SK-N-SH treated with all-trans-retinoic acid at 6 μM for 48 hours (cell line): Measurements from ENCODE around the gene LUC7L3.
A peak's percentile ranks its signal among the peaks of the same experiment; 100 is the strongest.

Experiments used
- ATAC-seq: fragments of 200-7000 bp; cut with Tn5 transposase; 3 replicates; pipeline ENCODE4 v1.9.1; 2020; ENCODE audit warnings: mild to moderate bottlenecking, moderate library complexity
- ARNTL ChIP-seq: fragments of 450-650 bp; formaldehyde crosslinking; IDR thresholded peaks from 2 replicates; pipeline ENCODE4 v1.5.0; 2020; ENCODE audit warnings: low read depth, mild to moderate bottlenecking, moderate library complexity, borderline replicate concordance
- BACH2 ChIP-seq: fragments of 250-450 bp; sonication (Bioruptor Pico); IDR thresholded peaks from 2 replicates; pipeline ENCODE4 v1.9.0; 2021; ENCODE audit warnings: mild to moderate bottlenecking, borderline replicate concordance
- CSDC2 ChIP-seq: fragments of 250-450 bp; sonication (Bioruptor Pico); IDR thresholded peaks from 2 replicates; pipeline ENCODE4 v1.5.0; 2020; ENCODE audit warnings: mild to moderate bottlenecking, moderate library complexity
- ESRRG ChIP-seq: fragments of 250-450 bp; sonication (Bioruptor Pico); IDR thresholded peaks from 2 replicates; pipeline ENCODE4 v1.6.1; 2021; ENCODE audit warnings: mild to moderate bottlenecking
- ISL1 ChIP-seq: fragments of 250-450 bp; sonication (Bioruptor Pico); IDR thresholded peaks from 2 replicates; pipeline ENCODE4 v2.1.2; 2022; ENCODE audit warnings: mild to moderate bottlenecking, moderate library complexity
- POU6F1 ChIP-seq: fragments of 250-450 bp; sonication (Bioruptor Pico); IDR thresholded peaks from 2 replicates; pipeline ENCODE4 v1.8.0; 2021; ENCODE audit warnings: low read depth, mild to moderate bottlenecking, moderate library complexity, borderline replicate concordance
- PPARA ChIP-seq: fragments of 250-450 bp; sonication (Bioruptor Pico); IDR thresholded peaks from 2 replicates; pipeline ENCODE4 v1.5.0; 2020; ENCODE audit warnings: mild to moderate bottlenecking, borderline replicate concordance
- RARB ChIP-seq: fragments of 250-450 bp; sonication (Bioruptor Pico); IDR thresholded peaks from 2 replicates; pipeline ENCODE4 v1.8.0; 2021; ENCODE audit warnings: mild to moderate bottlenecking, moderate library complexity
- SNAI2 ChIP-seq: fragments of 250-450 bp; sonication (Bioruptor Pico); IDR thresholded peaks from 2 replicates; pipeline ENCODE4 v1.5.0; 2020; ENCODE audit warnings: mild to moderate bottlenecking, moderate library complexity
- TOX ChIP-seq: fragments of 250-450 bp; sonication (Bioruptor Pico); IDR thresholded peaks from 2 replicates; pipeline ENCODE4 v1.8.0; 2021; ENCODE audit warnings: mild to moderate bottlenecking, moderate library complexity, borderline replicate concordance
- TSHZ2 ChIP-seq: fragments of 250-450 bp; sonication (Bioruptor Pico); IDR thresholded peaks from 2 replicates; pipeline ENCODE4 v1.5.0; 2020; ENCODE audit warnings: mild to moderate bottlenecking, moderate library complexity
- ZC3H10 ChIP-seq: fragments of 250-450 bp; sonication (Bioruptor Pico); IDR thresholded peaks from 2 replicates; pipeline ENCODE4 v1.5.1; 2021; ENCODE audit warnings: mild to moderate bottlenecking, moderate library complexity
- ZFP3 ChIP-seq: fragments of 250-450 bp; sonication (Bioruptor Pico); IDR thresholded peaks from 2 replicates; pipeline ENCODE4 v1.5.0; 2020; ENCODE audit warnings: mild to moderate bottlenecking, moderate library complexity
- ZNF565 ChIP-seq: fragments of 450-650 bp; formaldehyde crosslinking; conservative IDR thresholded peaks from 2 replicates; pipeline ENCODE4 v1.5.0; 2020; ENCODE audit warnings: low read depth, mild to moderate bottlenecking, moderate library complexity
- ZNF70 ChIP-seq: fragments of 450-650 bp; formaldehyde crosslinking; IDR thresholded peaks from 2 replicates; pipeline ENCODE4 v1.5.0; 2020; ENCODE audit warnings: mild to moderate bottlenecking, moderate library complexity
- TF ChIP-seq, protein P1 (sequence below): fragments of 250-450 bp; sonication (Bioruptor Pico); IDR thresholded peaks from 2 replicates; pipeline ENCODE4 v1.8.0; 2020; ENCODE audit warnings: mild to moderate bottlenecking, moderate library complexity, borderline replicate concordance
- TF ChIP-seq, protein P2 (sequence below): fragments of 250-450 bp; sonication (Bioruptor Pico); IDR thresholded peaks from 2 replicates; pipeline ENCODE4 v1.5.1; 2020; ENCODE audit warnings: low read depth, mild to moderate bottlenecking, moderate library complexity

LUC7L3 gene

DNA sequence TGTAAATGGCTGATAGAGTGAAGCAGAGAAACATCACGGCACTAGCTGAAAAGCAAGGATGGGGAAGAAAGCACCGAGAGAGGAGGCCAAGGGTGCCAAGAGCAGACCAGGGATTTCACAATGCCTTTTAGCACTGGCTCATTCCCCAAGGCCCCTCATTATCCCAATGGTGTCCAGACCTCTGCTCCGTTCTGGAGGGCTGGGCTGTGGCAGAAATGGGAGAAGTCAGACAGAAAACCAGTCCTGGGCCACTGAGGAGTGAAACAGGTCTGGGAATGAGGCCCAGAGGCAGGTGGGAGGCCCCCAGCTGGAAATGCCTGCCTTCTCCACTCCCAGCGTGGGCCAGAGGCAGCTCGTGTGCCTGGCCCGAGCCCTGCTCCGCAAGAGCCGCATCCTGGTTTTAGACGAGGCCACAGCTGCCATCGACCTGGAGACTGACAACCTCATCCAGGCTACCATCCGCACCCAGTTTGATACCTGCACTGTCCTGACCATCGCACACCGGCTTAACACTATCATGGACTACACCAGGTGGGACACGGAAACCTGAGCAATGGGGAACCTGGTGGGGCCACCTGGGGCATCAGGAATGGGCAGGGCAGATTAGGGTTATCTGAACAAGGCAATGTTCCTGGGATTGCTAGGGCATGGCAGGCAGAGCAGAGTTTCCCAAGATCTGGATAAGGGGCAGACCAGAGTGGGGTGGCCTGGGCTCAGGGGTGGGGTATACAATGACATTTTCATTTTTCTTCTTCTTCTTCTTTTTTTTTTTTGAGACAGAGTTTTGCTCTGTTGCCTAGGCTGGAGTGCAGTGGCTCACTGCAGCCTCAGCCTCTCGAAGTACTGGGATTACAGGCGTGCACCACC is 32.0 kb upstream of the LUC7L3 start:
- peak; percentile 3; the same call in 1 of the 2 replicates for TF ChIP-seq SNAI2
- TF ChIP-seq, protein P1, sequence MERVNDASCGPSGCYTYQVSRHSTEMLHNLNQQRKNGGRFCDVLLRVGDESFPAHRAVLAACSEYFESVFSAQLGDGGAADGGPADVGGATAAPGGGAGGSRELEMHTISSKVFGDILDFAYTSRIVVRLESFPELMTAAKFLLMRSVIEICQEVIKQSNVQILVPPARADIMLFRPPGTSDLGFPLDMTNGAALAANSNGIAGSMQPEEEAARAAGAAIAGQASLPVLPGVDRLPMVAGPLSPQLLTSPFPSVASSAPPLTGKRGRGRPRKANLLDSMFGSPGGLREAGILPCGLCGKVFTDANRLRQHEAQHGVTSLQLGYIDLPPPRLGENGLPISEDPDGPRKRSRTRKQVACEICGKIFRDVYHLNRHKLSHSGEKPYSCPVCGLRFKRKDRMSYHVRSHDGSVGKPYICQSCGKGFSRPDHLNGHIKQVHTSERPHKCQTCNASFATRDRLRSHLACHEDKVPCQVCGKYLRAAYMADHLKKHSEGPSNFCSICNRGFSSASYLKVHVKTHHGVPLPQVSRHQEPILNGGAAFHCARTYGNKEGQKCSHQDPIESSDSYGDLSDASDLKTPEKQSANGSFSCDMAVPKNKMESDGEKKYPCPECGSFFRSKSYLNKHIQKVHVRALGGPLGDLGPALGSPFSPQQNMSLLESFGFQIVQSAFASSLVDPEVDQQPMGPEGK (CRISPR knock-in tag) = no peak

DNA sequence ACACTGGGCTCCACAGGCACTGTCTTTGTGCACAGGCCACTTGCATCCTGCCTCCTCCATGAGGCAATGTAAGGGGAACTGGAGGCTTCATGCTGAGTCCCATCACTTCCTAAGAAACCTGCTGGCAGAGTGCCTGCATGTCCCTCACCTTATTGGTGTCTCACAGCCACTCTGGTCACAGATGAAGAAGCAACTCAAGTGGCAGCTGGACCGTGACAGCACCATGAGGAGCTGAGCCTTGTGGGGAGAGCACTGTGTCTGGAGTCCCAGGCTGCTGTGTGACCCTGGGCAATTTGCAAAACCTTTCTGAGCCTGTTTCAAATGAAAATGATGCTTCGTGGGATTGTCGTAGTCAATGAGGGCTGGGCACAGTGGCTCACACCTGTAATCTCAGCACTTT is 31.2 kb upstream of the LUC7L3 start:
- TF ChIP-seq PPARA (CRISPR knock-in tag) (no peak), ISL1 (CRISPR knock-in tag) (no peak), RARB (CRISPR knock-in tag) (no peak), ZFP3 (CRISPR knock-in tag) (no peak), TOX (CRISPR knock-in tag) (no peak), ZC3H10 (CRISPR knock-in tag) (no peak), ARNTL (CRISPR knock-in tag) (no peak), POU6F1 (no peak), SNAI2 (no peak), ZNF70 (CRISPR knock-in tag) (no peak), CSDC2 (no peak), TSHZ2 (CRISPR knock-in tag) (no peak), ESRRG (CRISPR knock-in tag) (no peak)
- TF ChIP-seq, protein P2, sequence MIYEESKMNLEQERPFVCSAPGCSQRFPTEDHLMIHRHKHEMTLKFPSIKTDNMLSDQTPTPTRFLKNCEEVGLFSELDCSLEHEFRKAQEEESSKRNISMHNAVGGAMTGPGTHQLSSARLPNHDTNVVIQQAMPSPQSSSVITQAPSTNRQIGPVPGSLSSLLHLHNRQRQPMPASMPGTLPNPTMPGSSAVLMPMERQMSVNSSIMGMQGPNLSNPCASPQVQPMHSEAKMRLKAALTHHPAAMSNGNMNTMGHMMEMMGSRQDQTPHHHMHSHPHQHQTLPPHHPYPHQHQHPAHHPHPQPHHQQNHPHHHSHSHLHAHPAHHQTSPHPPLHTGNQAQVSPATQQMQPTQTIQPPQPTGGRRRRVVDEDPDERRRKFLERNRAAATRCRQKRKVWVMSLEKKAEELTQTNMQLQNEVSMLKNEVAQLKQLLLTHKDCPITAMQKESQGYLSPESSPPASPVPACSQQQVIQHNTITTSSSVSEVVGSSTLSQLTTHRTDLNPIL (CRISPR knock-in tag) = no peak
- ATAC-seq = no peak

More for the DNA sequence above, 32.0 kb upstream of the LUC7L3 start:
- peak; percentile 3 for ATAC-seq

DNA sequence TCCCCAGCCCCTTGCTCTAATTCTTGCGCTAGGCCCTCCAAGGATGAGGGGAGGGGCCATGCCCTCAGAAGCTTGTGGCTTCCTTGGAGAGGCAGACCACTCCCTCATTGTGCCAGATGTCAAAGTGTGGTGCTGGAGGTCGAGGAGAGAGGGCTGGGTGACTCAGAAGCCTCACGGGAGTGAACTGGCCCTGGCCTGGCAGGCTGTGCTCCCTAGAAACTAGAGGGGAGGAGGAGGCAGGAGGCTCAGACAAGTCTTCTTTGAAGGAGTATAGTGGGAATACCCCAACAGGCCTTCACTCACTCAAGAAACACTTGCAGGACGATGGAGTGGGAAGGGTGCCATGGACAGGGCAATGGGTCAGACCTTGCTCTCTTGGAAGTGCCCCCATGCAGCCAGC is 30.2 kb upstream of the LUC7L3 start:
- ATAC-seq = peak; percentile 10
- TF ChIP-seq ZC3H10 (CRISPR knock-in tag) = no peak
- TF ChIP-seq BACH2 (CRISPR knock-in tag) = no peak
- TF ChIP-seq ESRRG (CRISPR knock-in tag) = no peak
- TF ChIP-seq ARNTL (CRISPR knock-in tag) = no peak
- no peak for TF ChIP-seq TSHZ2 (CRISPR knock-in tag)
- TF ChIP-seq TOX (CRISPR knock-in tag) = no peak
- no peak for TF ChIP-seq PPARA (CRISPR knock-in tag)
- TF ChIP-seq ZNF565 = no peak
- TF ChIP-seq ISL1 (CRISPR knock-in tag) = no peak
